Fibroblast of skin of scalp (primary cell): ENCODE data around the gene MESP2. TPM values are rescaled to one million over a fixed set of nuclear protein-coding genes. Genes with fewer than 3 reads are reported as not detected.

ENCODE experiments used
- DNase-seq: peaks from one replicate; pipeline ENCODE4 v3.0.0-alpha.2; 2013
- polyA plus RNA-seq, 2 experiments: library from polyadenylated mRNA; unstranded; fragments of 120-200 nt; gene quantifications; one replicate each; pipeline ENCODE4 v1.2.1, GENCODE V29; 2013; ENCODE audit not compliant: insufficient read length in 2 of 2

The MESP2 gene, protein sequence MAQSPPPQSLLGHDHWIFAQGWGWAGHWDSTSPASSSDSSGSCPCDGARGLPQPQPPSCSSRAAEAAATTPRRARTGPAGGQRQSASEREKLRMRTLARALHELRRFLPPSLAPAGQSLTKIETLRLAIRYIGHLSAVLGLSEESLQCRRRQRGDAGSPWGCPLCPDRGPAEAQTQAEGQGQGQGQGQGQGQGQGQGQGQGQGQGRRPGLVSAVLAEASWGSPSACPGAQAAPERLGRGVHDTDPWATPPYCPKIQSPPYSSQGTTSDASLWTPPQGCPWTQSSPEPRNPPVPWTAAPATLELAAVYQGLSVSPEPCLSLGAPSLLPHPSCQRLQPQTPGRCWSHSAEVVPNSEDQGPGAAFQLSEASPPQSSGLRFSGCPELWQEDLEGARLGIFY
- 0.53 TPM for polyA plus RNA-seq (2013, experiment 1 of 2; ENCODE audit: insufficient read length)
- polyA plus RNA-seq (2013, experiment 2 of 2; ENCODE audit: insufficient read length): 0.47 TPM

GRCh38 chr15:89776274-89777072 is at the start of gene MESP2:
TSS of gene MESP2 (plus strand) at chr15:89776332. CDS start at chr15:89776358, 26 bp downstream.
- DNase-seq: peak; percentile 76

- DNase-seq: no peak
Measured at GRCh38 chr15:89728254-89728653, 47.9 kb upstream of the MESP2 start.

DNA sequence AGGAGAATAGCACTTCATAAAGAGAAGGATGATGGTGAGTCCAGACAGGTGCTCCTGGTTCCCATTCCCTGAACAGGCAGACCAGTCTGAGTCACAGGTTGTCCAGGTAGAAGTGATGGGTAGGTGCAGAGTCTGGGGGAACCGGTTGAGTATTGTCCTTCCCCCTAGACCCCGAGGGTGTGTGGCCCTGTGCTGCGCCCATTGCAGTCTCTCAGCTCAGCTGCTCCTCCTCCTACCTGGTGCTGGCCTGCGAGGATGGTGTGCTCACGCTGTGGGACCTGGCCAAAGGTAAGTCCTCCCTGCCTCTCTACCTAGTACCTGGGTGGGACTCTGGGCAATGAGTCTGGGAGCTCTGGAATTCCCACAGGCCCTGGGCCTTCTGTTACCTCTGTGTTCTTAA is 44.9 kb upstream of the MESP2 start:
- DNase-seq: no peak

GRCh38 chr15:89732451-89733172 is 43.5 kb upstream of the MESP2 start:
- no peak for DNase-seq

GRCh38 chr15:89735773-89736172 is 40.4 kb upstream of the MESP2 start:
- DNase-seq: no peak

- DNase-seq: peak; percentile 69
Measured at GRCh38 chr15:89740137-89740536, 36.0 kb upstream of the MESP2 start.

DNA sequence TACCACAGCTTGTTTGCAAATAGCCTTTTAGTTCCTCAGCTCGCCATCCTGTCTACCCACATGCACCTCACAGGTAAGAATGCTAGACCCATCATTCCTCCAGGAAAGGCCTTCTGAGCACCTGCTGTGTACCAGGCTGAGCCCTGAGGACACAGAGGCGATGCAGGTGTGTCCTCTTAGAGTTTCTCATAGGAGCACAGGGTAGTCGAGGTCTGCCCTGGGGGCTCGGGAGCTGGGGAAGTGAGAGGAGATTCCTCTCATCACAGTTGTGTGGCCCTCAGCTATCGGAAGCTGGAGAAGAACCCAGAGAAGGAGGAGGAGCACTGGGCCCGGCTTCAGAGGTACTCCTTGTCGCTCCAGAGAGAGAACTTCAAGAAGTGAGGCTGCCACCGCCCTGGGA is 33.1 kb upstream of the MESP2 start:
- no peak for DNase-seq

GRCh38 chr15:89743594-89743993 is 32.5 kb upstream of the MESP2 start:
- no peak for DNase-seq

GRCh38 chr15:89745131-89745530 is 31.0 kb upstream of the MESP2 start:
- no peak for DNase-seq

GRCh38 chr15:89745768-89746167 is 30.4 kb upstream of the MESP2 start:
- DNase-seq: no peak

- no peak for DNase-seq
Measured at GRCh38 chr15:89746386-89746780, 29.7 kb upstream of the MESP2 start.

GRCh38 chr15:89747708-89748682 is 28.1 kb upstream of the MESP2 start:
- DNase-seq: no peak

DNA sequence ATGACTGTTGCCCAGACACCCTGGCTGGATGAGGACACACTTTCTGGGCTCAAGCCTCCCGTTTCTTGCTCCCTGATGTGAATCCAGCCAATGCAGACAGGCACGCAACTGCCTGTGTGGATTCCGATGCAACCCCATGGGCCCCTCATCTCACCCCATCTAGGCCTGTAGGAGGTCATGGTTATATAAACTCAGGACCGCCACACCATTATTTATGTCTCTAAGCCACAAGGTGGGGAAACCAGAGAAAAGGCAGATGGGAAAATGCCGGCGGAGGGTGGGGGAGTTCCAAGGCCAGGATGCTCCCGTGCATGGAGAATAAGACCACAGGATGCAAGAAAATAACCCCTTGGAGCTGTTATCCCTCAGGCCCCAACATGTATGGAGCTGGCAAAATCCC is 27.1 kb upstream of the MESP2 start:
- DNase-seq: no peak

- DNase-seq: no peak
Measured at GRCh38 chr15:89749526-89749925, 26.6 kb upstream of the MESP2 start.

DNA sequence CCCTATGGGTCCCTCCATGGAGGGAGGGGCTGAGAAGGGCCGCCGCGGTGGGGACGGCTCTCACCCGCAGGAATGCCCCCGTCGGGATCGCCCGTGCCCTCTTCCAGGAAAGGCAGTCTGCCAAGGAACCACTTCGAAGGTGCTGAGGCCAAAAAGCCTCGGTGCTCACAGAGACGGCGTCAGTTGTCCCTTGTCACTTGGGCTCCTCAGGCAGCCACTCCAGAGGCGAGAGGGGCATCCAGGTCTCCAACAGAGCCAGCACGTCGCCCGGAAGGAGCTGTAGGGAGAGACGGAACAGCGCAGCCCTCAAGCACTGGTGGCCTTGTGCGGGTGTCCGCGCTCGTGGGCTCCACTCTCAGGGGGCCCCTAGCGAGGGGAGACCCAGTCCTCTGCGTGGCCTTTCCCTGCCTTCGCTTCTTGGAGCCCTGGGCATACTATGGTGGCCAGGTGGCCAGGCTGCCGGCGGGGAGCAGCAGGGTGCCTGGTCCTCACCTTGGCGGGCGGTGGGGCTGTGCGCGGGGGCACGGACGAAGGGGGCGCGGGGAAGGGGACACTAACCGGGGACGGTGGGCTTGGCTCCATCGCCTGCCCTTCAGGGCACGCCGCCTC is 26.1 kb upstream of the MESP2 start:
- DNase-seq: no peak

DNA sequence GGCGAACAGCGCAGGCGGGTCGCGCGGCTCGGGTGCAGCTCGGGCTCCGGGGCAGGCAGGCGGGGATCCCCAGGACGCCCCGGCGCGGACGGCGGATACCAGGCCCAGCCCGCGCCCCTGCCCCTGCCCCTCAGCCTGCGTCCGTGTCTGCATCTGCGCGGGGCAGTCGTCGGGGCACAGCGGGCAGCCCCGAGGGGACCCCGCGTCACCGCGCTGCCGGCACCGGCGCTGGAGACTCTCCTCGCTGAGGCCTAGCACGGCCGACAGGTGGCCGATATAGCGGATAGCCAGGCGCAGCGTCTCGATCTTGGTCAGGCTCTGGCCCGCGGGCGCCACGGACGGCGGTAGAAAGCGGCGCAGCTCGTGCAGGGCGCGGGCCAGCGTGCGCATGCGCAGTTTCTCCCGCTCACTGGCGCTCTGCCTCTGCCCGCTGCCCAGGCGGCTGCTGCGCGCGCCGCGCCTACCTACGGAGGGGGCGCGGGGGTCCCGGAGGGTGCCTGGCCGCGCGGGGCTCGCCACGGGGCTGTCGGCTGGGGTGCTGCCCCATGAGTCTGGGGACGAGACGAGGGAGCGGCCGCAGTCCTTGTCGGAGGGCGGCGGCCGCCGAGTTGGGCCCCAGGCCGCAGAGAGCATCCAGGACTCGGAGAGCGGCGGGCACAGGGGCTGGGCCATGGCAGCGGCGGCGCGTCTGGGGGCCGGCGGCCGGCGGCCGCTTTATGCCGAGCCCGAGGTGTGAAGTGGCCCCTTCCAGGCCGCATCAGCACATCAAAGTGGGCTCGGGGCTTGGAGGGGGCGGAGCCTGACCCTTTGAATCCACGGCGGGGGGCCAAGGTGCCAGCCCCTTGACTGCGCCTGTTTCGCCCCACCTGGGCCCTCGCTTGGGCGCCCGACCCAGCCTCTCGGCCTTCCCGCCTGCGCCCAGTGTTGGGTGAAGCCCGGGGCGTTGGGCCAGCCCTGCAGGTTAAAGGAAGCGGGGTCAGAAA is 25.3 kb upstream of the MESP2 start, which contains the start of gene MESP1:
TSS of gene MESP1 (minus strand) at position 690 of the 983 bp plus-strand sequence. CDS start at position 672, 18 bp downstream.
- DNase-seq: peak; percentile 89

DNA sequence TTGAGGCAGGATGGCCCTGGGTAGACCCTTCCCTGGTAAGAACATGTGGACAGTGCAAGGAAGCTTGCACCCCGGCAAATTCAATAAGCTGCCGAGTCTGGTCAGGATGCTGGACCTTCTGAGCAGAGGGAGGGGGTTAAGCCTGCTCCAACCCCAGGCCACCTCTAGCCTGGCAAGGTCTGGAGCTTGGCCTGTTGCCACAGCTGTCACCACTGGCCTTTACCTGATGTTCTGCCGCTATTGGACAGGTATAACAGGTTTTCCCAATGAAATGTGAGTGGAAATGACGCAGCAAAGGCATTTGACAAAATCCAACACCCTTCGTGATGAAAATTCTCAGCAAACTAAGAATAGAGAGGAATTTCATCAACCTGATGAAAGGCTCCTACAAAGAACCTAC is 24.4 kb upstream of the MESP2 start:
- no peak for DNase-seq

GRCh38 chr15:89753855-89754254 is 22.3 kb upstream of the MESP2 start:
- no peak for DNase-seq

GRCh38 chr15:89754361-89755154 is 21.6 kb upstream of the MESP2 start:
- DNase-seq: peak; percentile 33
